Measurements from ENCODE around the gene PPIL6. TPM values are rescaled to one million over a fixed set of nuclear protein-coding genes. Genes with fewer than 3 reads are reported as not detected.

Gene PPIL6
- total and polyA plus RNA-seq, 4 donors, result 0.17 to 0.51 (median 0.30) TPM

- TF ChIP-seq, protein P1, sequence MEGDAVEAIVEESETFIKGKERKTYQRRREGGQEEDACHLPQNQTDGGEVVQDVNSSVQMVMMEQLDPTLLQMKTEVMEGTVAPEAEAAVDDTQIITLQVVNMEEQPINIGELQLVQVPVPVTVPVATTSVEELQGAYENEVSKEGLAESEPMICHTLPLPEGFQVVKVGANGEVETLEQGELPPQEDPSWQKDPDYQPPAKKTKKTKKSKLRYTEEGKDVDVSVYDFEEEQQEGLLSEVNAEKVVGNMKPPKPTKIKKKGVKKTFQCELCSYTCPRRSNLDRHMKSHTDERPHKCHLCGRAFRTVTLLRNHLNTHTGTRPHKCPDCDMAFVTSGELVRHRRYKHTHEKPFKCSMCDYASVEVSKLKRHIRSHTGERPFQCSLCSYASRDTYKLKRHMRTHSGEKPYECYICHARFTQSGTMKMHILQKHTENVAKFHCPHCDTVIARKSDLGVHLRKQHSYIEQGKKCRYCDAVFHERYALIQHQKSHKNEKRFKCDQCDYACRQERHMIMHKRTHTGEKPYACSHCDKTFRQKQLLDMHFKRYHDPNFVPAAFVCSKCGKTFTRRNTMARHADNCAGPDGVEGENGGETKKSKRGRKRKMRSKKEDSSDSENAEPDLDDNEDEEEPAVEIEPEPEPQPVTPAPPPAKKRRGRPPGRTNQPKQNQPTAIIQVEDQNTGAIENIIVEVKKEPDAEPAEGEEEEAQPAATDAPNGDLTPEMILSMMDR (IDR thresholded peaks at IDR 0.05; ENCODE audit: low read depth, low read length, missing input control), result no peak
- TF ChIP-seq FOXA2 (IDR thresholded peaks at IDR 0.05) (no peak), TAF1 (conservative IDR thresholded peaks at IDR 0.05) (no peak), NR2F2 (IDR thresholded peaks at IDR 0.05) (no peak), HNF4G (IDR thresholded peaks at IDR 0.05) (no peak), YY1 (IDR thresholded peaks at IDR 0.05) (no peak), RAD21 (IDR thresholded peaks at IDR 0.05) (no peak), FOXA1 (IDR thresholded peaks at IDR 0.05) (no peak), GABPA (IDR thresholded peaks at IDR 0.05 in 1 of 2, conservative IDR thresholded peaks at IDR 0.05 in 1 of 2) (no peak), SP1 (IDR thresholded peaks at IDR 0.05) (no peak)
These were observed 97.5 kb downstream of the PPIL6 start (continued) for GRCh38 chr6:109342911-109343310.

- WGBS, result 86% methylated on average over 5 of the region's 5 CpGs
- Histone ChIP-seq H3K27me3 (ENCODE audit: control insufficient read depth in 4 of 4, insufficient read depth in 4 of 4, low read length in 3 of 4) (no peaks in the 10 kb centered on the region), H3K9ac (ENCODE audit: low read depth in 1 of 2, low read length in 2 of 2) (no peak overlapping the region), H3K27ac (ENCODE audit: low read depth in 1 of 2, low read length in 2 of 2) (no peak overlapping the region), H3K4me3 (ENCODE audit: low read depth in 1 of 3, low read length in 3 of 3) (no peak overlapping the region), H3K36me3 (ENCODE audit: control insufficient read depth in 4 of 4, insufficient read depth in 3 of 4, low read depth in 1 of 4, low read length in 3 of 4) (no peaks in the 10 kb centered on the region), H3K9me3 (ENCODE audit: control insufficient read depth in 4 of 4, low read length in 3 of 4) (no peaks in the 10 kb centered on the region), H3K4me1 (ENCODE audit: control insufficient read depth in 4 of 4, insufficient read depth in 4 of 4, low read length in 3 of 4) (no peaks in the 10 kb centered on the region)
- TF ChIP-seq MAX (IDR thresholded peaks at IDR 0.05), result no peak
- no peak for TF ChIP-seq ATF3 (IDR thresholded peaks at IDR 0.05)
- TF ChIP-seq SP1 (IDR thresholded peaks at IDR 0.05), result no peak
- no peak for TF ChIP-seq JUND (IDR thresholded peaks at IDR 0.05)
- TF ChIP-seq, protein P1 (IDR thresholded peaks at IDR 0.05; ENCODE audit: low read depth, low read length, missing input control), result no peak
- no peak for TF ChIP-seq HNF4G (IDR thresholded peaks at IDR 0.05)
- TF ChIP-seq NR2F2 (IDR thresholded peaks at IDR 0.05), result no peak
- no peak for TF ChIP-seq HNF4A (conservative IDR thresholded peaks at IDR 0.05)
- TF ChIP-seq FOXA2 (IDR thresholded peaks at IDR 0.05), result no peak
- no peak for TF ChIP-seq EGR1 (IDR thresholded peaks at IDR 0.05; ENCODE audit: low read depth in 2 of 2)
- no peak for TF ChIP-seq RAD21 (IDR thresholded peaks at IDR 0.05)
- TF ChIP-seq FOXA1 (IDR thresholded peaks at IDR 0.05), result no peak
- no peak for TF ChIP-seq ZBTB33 (IDR thresholded peaks at IDR 0.05)
- no peak for TF ChIP-seq RXRA (IDR thresholded peaks at IDR 0.05)
- DNase-seq (ENCODE audit: low spot score), result no peak
These were observed 97.9 kb downstream of the PPIL6 start for GRCh38 chr6:109342506-109342905.
